ENCODE measurements around the gene TMEM238L.

Gene TMEM238L

DNA sequence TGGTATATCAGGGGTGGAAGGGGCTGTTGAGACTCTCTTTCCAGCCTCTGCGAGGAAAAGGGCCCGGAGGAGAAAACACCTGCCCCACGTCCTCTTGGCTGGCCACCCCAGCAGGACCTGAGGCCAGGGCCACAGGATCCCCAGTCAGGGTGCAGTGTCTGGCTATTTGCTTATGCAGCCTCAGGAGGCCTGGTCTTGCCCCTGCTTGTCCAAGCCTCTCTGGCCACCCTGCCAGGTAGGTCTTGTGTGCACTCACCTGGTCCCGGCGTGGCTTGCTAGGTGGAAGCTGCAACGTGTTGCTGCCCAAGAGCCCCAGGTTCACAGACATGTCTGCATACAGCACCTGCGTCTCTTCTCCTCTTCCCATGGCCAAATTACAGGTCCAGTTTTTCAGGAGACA, 549 bp downstream of the TMEM238L start:
- no peak for DNase-seq

DNA sequence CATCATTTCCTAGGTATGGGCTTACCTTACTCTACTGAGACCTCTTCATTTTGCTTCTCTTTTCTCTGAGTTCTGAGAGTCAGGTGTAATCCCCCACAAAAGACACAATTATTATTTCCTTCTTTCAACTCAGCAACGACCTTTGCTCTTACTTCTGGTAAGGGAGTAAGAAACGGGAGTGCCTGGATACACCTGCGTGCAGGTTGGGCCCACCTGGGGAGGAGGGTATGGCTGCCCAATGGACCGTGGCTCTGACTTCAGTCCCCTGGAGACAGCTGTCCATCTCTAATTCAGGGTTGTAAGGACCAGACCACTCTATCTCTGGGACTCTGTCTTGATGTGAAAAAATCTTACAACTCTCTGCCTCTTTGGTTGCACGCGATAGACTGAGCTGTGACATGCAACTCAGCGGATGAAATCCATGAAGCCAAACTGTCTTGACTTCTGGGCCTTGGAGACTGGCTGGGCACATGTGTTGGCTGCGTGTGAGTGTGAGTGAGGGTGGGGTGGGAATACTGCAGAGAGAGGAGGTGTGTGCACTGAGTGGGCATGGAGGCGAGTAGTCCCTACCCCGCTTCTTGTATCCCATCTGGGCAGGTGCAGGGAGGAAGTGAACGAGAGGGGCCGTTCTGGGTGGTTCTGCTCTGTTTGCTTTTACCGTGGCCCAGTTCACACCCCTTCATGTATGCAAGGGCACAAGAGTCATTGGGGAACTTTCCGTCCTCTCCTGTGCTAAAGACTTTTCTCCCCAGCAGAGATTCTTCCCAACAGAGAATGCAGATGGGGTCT, 1.2 kb downstream of the TMEM238L start:
- DNase-seq, result no peak

DNA sequence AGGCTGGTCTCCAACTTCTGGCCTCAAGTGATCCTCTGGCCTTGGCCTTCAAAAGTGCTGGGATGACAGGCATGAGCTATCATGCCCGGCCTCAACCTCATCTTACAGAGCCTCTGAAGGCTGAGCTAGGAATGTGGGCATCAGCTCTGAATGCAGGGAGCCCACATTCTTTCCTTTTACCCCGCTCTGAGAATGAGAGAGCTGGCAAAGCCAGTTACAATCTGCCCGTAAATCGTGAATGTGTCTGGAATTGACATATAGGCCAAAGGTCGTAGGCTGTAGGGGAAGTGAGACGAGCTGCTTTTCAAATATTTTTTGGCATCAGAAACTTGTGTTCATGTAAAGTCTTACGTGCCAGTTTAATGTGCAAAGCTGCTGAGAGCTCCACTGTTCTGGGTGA, 4.5 kb downstream of the TMEM238L start:
- no peak for DNase-seq

DNA sequence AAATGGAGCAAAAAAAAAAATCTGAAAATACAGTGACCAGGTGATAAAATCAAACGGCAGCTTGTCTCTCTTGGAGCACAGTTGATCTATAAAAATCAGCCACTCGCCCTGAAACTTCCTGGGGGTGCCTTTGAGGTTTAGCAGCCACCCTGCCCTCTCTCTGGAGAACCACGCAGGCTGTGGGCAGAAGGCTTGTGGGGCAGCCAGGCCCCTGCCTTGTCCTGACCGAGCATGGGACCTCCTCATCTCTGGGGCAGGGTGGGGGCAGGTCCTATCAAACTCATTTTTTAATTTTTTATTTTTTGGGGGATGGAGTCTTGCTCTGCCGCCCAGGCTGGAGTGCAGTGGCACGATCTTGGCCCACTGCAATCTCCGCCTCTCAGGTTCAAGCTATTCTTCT, 5.0 kb downstream of the TMEM238L start:
- DNase-seq, result no peak

DNA sequence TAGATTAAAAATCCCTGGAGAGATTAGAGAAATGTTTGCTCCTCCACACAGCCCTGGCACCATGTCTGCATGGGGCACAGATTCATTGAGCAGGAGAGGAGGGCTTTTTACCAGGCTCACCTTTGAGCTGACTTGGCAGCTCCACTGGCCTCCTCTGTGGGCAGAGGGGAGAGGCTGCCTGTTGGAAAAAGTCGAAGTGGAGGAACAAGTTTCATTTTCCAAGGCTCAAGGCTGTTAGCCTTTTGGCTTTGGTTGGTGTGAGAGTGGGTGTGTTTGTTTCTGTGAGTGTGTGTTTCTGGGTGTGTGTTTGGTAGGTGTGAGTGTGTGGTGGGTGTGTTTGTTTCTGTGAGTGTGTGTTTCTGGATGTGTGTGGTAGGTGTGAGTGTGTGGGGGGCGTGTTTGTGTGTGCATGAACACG, 5.6 kb downstream of the TMEM238L start:
- no peak for DNase-seq

DNA sequence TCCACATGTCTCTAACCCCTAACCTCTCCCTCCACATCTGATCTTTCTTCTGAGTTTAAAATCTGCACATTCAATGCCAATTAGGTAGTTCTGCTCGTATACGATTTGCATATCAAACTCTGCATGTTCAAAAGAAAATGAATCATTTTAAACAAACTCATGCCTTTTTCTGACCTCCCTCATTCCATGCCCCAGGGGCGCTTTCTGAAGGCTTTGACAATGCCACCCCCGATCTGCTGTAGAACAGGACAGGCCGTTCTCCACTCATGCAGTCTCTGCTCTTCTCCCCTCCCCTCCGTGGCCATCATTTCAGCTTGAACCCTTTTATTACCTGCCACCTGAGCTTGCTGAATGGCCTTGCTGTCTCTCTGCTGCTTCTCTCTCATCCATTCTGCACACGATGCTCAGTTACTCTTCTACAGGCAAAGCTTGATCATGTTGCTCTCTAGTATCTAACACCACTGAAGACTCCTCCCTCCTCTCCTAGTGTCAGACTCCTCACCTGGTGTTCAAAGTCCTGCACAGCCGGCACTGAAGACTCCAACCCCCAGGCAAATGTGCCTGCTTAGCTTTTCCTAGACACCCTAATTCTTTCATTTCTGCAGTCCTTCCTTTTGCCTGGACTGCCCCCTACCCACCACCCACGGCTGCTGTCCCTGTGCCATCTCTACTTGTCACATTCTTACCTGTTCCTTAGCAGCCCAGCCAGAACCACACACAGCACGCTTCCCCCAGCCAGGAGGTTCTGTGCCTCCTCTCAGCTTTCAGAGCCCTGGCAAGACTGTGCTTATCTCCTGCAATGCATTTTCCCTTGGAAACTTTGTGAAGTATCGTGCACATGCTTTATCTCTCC, 6.2 kb downstream of the TMEM238L start:
- no peak for DNase-seq

DNA sequence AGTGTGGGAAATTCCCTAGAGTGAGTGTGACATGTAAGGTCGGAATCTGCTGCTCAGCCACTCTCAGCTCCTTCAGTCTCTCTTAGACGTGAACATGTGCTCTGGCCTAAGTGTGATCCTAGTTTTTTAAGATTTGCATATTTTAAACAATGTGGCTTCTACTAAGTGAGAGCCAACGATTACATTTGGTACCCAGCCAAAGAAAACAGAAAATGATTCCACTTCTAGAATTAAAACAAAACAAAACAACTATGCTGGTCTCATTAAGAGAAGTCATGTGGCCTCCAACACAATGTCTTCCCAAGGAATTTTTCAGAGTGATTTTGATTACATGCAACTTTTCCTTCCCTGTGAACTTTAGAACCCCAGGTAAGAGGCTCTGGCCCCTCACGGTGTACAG, 10.1 kb downstream of the TMEM238L start:
- DNase-seq, result no peak

DNA sequence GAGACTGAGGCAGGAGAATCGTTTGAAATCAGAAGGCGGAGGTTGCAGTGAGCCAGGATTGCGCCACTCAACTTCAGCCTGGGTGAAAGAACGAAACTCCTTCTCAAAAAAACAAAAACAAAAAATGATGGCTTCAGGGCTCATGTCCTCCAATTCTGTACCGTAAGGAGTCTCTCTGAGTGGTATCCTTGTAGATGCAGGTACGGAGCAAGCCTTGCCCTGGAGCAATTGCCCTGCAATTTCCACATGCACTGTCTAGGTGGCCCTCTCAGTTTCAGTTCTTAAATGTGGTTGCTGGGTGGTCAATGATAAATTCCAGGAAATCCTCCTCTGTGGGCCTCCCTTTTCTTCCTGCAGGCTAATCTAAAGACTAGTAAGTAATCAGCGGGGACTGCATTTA, 10.6 kb downstream of the TMEM238L start:
- DNase-seq, result no peak

DNA sequence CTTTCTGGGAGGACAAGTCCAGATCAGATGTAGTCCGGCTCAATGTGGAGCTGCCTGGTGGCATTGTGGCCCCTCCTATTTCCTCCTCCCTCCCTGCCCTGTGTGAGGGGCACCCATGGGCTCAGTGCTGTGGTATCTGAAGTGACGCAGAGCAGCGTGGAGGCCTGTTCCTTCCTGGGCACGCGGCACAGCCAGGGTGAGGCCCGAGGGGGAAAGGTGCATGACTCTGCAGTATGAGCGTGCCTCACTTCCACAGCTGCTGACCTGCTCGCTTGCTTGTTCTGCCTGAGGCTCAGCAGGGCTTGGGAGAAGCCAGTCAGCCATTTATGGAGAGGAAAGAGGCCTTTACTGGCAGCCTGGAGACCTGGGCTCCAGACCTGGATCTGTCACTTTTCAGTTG, 11.7 kb downstream of the TMEM238L start:
- DNase-seq, result no peak

DNA sequence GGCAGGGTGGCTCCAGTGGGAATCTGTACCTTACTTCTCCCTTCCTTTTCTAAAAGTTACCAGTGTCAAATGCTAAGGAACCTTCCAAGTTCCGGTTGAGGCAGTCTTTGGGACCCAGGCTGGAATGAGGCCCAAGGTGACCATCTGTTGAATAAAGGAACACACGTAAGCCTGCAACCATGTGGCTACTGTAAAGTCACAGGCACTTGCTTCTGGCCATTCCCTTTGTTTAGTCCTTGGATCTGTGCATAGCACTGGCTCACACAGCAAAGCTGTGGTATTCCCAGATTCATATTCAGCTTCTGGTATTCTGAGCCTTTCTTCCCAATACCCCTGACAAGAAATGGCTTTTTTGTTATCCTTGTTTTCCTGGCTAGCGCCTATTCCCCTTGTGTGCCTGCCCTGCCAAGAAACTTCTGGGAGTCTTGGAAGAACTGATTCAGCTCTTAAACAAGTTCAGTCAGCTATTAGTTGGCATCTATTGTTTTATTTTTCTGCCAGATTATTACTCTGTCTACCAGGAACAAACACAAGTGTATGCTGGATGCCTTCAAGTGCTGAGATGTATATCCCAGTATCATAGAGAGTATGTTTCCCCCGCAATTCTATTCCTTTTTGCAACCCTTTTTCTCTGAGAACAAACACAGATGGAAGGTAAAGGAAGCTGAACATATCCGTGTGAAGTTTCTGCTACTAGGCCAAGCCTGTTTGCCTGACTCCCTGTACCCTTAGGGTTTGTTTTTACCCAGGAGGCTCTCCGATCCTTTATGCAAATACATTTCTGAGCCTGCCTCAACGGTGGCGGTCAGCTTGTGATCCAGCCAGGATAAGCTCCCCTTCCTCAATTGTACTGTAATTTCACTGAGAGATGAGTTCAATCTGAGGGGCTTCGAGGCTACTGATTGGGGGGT, 13.2 kb downstream of the TMEM238L start:
- no peak for DNase-seq

DNA sequence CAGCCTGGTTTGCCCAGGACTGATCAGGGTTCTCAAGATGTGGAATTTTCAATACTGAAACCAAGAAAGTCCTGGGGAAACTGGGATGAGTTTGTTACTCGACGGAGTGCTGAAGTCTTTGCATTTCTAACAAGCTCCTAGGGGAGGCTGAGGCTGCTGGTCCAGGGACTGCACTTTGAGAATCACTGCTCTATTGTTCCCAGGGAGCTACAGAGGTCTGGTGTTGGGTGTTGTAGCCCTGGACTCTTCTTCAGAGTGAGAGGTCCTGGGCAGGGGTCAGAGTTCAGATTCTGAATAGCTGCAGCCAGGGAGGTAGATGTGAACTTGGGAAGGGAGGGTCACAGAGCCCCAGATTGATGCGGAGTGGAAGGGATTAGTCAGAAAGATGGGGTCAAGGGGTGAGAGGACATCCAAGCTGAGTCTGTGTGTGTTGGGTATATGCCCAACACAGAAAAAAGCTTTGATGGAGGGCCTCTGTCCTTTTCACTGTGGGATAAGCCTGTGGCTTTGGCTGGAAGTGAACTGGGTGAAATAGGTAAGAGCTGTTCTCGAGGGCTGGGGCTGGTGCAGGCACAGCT, 14.1 kb downstream of the TMEM238L start:
- DNase-seq, result no peak

DNA sequence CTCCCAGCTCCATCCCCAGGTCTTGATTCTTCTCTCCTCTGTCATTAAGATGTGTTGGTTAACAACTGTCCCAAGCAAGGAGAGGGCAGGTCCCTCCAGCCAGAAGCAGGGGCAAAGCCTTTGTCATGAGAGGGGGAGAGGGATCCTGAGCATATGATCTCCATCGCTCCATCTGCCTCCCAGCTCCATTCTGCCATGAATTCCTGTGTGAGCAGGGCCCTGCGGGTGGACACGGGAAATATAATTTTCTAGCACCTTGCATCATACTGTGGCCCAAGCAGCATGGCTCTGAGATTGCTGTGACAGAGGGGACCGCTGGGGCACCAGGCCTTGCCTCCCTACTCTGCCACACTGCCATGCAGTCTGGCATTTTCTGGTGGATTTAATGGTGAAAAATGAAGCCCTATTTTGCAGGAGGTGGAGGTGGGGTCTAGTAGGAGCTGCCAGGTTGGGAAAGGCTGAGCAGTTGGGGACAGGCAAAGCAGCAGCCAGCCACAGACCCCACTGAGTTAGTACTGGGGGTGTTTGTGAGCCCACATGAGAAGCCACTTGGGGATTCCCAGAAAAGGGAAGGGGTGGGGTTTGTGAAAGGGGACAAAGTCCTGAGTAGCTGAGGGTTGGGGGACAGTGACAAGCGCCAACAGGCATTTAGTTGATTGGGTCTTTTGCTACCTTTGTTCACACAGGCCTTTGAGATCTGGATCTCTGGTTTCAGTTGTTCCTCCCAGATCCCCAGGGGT, 16.4 kb downstream of the TMEM238L start:
- DNase-seq, result no peak

DNA sequence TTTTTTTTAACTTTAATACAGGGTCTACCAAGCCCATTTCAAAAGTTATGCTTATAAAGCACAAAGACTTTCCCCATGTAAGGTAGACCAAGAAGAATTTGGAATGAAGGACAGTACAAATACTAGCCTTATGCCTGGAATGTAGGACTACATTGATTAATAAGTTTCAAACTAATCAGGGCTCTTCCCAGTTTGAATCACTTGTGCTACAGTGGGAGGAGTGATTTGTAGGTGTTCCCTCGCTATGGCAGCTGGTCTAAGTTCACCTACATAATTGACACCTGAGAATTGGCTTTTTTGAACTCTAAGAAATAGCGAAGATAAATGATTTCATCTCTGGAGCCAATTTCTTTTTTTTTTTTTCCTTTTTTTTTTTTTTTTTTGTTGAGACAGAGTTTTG, 18.6 kb downstream of the TMEM238L start:
- no peak for DNase-seq

DNA sequence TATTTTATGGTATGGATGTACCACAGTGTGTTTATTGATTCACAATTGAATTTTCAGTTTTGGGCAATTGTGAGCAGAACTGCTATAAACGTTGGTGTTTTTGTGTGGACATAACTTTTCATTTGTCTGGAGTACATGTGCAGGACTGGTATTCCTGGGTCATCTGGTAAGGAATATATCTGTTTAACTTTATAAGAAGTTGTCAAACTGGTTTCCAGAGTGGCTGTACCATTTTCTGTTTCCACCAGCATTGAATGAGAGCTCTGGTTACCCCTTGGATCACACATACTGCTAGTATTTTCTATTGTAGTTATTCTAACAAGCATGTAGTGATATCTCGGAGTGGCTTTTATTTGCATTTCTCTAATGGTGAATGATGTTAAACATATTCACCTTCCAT, 24.3 kb downstream of the TMEM238L start:
- no peak for DNase-seq

DNA sequence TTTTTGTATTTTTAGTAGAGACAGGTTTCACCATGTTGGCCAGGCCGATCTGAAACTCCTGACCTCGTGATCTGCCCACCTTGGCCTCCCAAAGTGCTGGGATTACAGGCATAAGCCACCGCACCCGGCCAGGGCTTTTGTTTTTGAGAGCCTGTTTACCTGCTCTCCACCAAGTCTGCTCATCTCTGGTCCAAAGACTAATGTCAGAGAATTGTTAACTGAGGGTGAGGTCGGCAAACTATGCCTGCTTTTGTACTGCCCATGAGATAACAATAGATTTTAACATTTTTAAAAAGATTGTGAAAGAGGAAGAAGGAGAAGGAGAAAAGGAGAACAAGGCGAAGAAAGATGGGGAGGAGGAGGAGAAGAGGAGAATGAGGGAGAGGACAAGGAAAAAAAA, 26.0 kb downstream of the TMEM238L start:
- DNase-seq, result no peak

DNA sequence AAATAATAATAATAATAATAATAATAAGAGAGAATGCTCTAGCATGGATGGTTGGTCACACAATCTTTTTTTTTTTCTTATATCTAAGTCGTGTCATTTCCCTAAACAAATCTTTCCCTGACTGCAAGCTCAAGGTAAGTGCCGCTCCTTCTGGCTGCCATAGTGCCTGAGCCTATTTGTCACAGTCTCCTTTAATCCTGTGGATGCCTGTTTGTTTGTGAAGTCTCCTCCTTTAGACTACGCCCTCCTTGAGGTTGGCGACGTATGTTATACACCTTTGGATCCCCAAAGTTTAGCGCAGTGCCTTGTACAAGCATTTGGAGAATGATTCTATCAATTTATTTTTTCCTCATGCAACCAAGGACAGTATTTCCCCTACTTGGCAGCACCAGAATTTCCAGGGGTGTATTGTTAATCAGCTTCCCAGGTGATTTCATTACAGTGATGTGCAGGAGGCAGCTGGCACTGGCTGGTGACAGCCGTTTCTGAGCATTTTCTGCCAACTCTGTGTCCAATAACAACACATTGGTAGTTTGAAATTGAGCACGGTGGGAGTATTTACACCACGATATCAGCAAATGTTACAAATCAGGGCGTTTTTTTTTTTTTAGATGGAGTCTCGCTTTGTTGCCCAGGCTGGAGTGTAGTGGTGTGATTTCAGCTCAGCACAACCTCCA, 26.6 kb downstream of the TMEM238L start:
- no peak for DNase-seq

DNA sequence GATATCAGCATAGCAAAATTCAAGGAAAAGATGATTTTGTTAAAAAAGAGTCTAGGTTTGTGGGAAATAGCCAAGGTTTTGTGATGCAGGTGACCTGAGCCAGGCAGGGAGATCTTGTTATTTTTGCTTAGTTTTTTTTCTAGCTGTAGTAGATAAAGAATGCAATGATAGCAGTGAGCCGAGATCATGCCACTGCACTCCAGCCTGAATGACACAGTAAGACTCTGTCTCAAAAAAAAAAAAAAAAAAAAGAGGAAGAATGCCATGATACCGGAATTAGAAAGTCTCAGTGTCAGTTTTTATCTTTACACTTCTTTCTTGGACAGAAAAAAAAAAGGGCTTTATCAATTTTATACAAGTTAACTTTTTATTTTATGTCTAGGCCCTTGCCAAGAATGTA, 27.5 kb downstream of the TMEM238L start:
- no peak for DNase-seq

DNA sequence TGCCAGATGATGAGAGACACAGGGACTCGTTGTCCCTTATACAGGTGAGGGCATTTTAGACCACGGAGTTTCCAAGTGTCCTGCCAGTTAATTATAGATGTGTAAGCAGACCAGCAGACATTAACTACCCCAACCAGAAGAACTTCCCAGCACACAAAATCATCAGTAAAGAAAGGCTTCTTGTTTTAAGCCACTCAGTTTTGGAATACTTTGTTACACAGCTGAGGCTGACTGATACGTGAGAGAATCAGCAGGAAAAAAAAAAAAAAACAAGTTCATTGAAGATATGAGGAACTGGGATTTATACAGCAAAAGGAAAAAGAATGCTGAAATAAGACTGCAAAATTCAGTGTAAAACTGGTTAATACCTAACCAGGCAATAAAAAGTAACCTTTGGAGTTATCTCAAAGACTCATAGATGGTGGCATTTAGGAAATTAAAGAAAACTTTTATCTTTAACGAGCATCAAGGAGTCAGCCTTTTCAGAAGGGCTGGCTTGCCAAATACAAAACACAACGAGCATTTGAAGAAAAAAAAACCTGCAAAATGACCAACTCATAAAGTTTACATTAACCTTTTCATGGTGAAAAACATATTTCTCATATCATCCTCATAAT, 28.1 kb downstream of the TMEM238L start:
- DNase-seq, result no peak

DNA sequence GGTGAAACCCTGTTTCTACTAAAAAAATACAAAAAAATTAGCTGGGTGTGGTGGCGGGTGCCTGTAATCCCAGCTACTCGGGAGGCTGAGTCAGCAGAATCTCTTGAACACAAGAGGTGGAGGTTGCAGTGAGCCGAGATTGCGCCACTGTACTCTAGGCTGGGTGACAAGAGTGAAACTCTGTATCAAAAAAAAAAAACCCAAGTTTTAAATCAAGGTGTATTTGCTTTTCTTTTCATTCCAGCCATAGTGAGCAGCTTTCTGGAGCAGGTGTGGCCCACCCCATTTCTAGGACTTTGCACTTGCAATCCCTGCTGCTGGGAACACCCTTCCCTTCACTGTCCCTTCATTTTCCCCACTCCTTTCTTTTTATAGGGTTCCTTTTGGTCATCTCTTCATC, 28.8 kb downstream of the TMEM238L start:
- DNase-seq, result no peak

DNA sequence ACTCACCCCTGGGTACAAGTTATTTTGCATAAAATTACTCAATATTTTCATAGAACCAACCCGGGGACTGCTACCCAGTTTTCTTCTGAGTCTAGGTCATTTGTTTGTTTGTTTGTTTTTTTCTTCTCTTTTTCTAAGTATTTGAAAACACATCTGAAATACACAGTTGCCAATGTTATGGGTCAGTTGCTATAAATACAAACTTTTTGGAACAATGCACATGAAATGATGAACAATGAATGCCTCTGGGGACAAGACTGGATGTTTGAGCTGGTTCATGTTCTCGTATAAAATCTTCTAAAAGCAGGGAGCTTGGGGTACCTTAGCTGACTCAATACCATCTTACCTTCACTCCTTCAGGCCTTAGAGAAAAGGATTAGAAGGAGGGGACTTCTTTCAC, 30.5 kb downstream of the TMEM238L start:
- DNase-seq, result no peak

Data from activated CD8-positive, alpha-beta memory T cell treated with anti-CD3 and anti-CD28 coated beads, Interleukin-2, amount 50 U/mL, for 4 hours (primary cell).